Uterus (tissue), 4 donors: ENCODE results near the gene TMED6. TPM values are rescaled to one million over a fixed set of nuclear protein-coding genes. Genes with fewer than 3 reads are reported as not detected.

ENCODE experiments used
- DNase-seq, 2 donors: peaks; one replicate each; pipeline ENCODE4 v3.0.0-alpha.2; 2019 to 2020
- H3K27ac ChIP-seq, 2 donors: fragments of 200-600 bp; sonication (generic); 1 replicate in 1 of 2; 2 replicates in 1 of 2; pipeline ENCODE4 v1.5.1; 2016 to 2018
- H3K27me3 ChIP-seq, 2 donors: fragments of 200-600 bp; sonication (generic); one replicate each; pipeline ENCODE4 v1.5.1; 2018 to 2019; ENCODE audit warnings: control low read depth in 1 of 2
- H3K36me3 ChIP-seq, 2 donors: fragments of 200-600 bp; sonication (generic); one replicate each; pipeline ENCODE4 v1.5.1; 2019; ENCODE audit warnings: control low read depth in 1 of 2
- H3K4me1 ChIP-seq, 2 donors: fragments of 200-600 bp; sonication (generic); one replicate each; pipeline ENCODE4 v1.5.1; 2018 to 2019; ENCODE audit warnings: control low read depth in 1 of 2
- H3K4me3 ChIP-seq, 2 donors: fragments of 200-600 bp; sonication (generic); 1 replicate in 1 of 2; 2 replicates in 1 of 2; pipeline ENCODE4 v1.5.1; 2018 to 2019; ENCODE audit warnings: mild to moderate bottlenecking in 1 of 2
- H3K9me3 ChIP-seq, 2 donors: fragments of 200-600 bp; sonication (generic); one replicate each; pipeline ENCODE4 v1.5.1; 2019; ENCODE audit warnings: control low read depth in 1 of 2
- CTCF ChIP-seq, 4 experiments: fragments of 200-600 bp in 2 of 4; fragments of 450-650 bp in 2 of 4; sonication (generic) in 2 of 4; IDR thresholded peaks; one replicate each; pipeline ENCODE4 v1.5.1; 2016 to 2019; ENCODE audit warnings: antibody characterized with exemption in 4 of 4, mild to moderate bottlenecking in 2 of 4, moderate library complexity in 1 of 4
- POLR2A ChIP-seq, 2 donors: fragments of 450-650 bp; IDR thresholded peaks; one replicate each; pipeline ENCODE4 v1.6.1; 2016; ENCODE audit warnings: antibody characterized with exemption in 2 of 2, mild to moderate bottlenecking in 1 of 2, moderate library complexity in 1 of 2
- intact Hi-C: fragments of 100-400 bp; cut with DNase I; formaldehyde crosslinking; loops from one replicate; pipeline ENCODE4 v1.15.1; 2023; ENCODE audit warnings: low total_unique reads
- total RNA-seq, 4 donors: library from RNA; depleted of rRNA in 3 of 4; stranded (reverse); fragments of >200 nt in 3 of 4; gene quantifications; one replicate each; pipeline versions ENCODE4 v1.1.0 to v1.2.4, GENCODE V29; 2014 to 2023
- donor health status: DM: yes; HTN: yes; CAD: no.

TMED6 gene
- total RNA-seq, 4 donors from 2014 or later: 0.98 TPM; not detected in 3

- no peak overlapping the region for H3K27ac ChIP-seq
- no peaks in the 10 kb centered on the region for H3K4me1 ChIP-seq
- peaks cover 0 to 4% of the 10 kb centered on the region in 2 donors for H3K36me3 ChIP-seq
- no peak for TF ChIP-seq POLR2A (IDR thresholded peaks at IDR 0.05)
- TF ChIP-seq CTCF (IDR thresholded peaks at IDR 0.05): no peak
- intact Hi-C loops: no loop called here
- H3K4me3 ChIP-seq: no peak overlapping the region
- H3K9me3 ChIP-seq: no peaks in the 10 kb centered on the region
- no peaks in the 10 kb centered on the region for H3K27me3 ChIP-seq
- no peak for DNase-seq
Measured at GRCh38 chr16:69346683-69347082, 4.9 kb downstream of the TMED6 start.

- intact Hi-C loops: no loop called here
- TF ChIP-seq POLR2A (IDR thresholded peaks at IDR 0.05) (no peak), CTCF (IDR thresholded peaks at IDR 0.05) (no peak)
- Histone ChIP-seq H3K36me3 (peaks cover 0 to 4% of the 10 kb centered on the region in 2 donors), H3K4me3 (no peak overlapping the region), H3K4me1 (no peaks in the 10 kb centered on the region), H3K27me3 (no peaks in the 10 kb centered on the region), H3K9me3 (no peaks in the 10 kb centered on the region), H3K27ac (no peak overlapping the region)
- no peak for DNase-seq
Measured at GRCh38 chr16:69345923-69346322, 5.7 kb downstream of the TMED6 start.

GRCh38 chr16:69344171-69344570 lies 7.4 kb downstream of the TMED6 start:
- peaks cover 0 to 4% of the 10 kb centered on the region in 2 donors for H3K36me3 ChIP-seq
- no peaks in the 10 kb centered on the region for H3K9me3 ChIP-seq
- DNase-seq: no peak
- intact Hi-C loops: no loop called here
- no peaks in the 10 kb centered on the region for H3K4me1 ChIP-seq
- TF ChIP-seq CTCF (IDR thresholded peaks at IDR 0.05) (no peak), POLR2A (IDR thresholded peaks at IDR 0.05) (no peak)
- no peak overlapping the region for H3K4me3 ChIP-seq
- H3K27me3 ChIP-seq: no peaks in the 10 kb centered on the region
- no peak overlapping the region for H3K27ac ChIP-seq

- Histone ChIP-seq H3K27ac (peak overlapping the region; percentile 85 to 92), H3K4me1 (peaks cover 7 to 10% of the 10 kb centered on the region in 2 donors), H3K4me3 (peak overlapping the region; percentile 75 to 95), H3K36me3 (peaks cover 0 to 4% of the 10 kb centered on the region in 2 donors), H3K27me3 (no peaks in the 10 kb centered on the region), H3K9me3 (no peaks in the 10 kb centered on the region)
- intact Hi-C loops: no loop called here
- no peak for DNase-seq
- TF ChIP-seq POLR2A (IDR thresholded peaks at IDR 0.05) (no peak), CTCF (IDR thresholded peaks at IDR 0.05) (no peak)
Measured at GRCh38 chr16:69340095-69340644, 11.4 kb downstream of the TMED6 start.

- DNase-seq: peak; percentile 93 to 95
- TF ChIP-seq CTCF (IDR thresholded peaks at IDR 0.05) (peak; percentile 81 to 91 (median 86)), POLR2A (IDR thresholded peaks at IDR 0.05) (peak in 1 of 2 donors; percentile 60)
- no peaks in the 10 kb centered on the region for H3K27me3 ChIP-seq
- peaks cover 0 to 4% of the 10 kb centered on the region in 2 donors for H3K36me3 ChIP-seq
- intact Hi-C loops: no loop called here
- H3K4me1 ChIP-seq: peaks cover 7 to 10% of the 10 kb centered on the region in 2 donors
- H3K27ac ChIP-seq: peak within 1 kb of the TSS; percentile 85 to 92
- H3K9me3 ChIP-seq: no peaks in the 10 kb centered on the region
- peak within 1 kb of the TSS; percentile 75 to 95 for H3K4me3 ChIP-seq
Measured at GRCh38 chr16:69339289-69340094, 12.1 kb downstream of the TMED6 start, which contains the start of the genes COG8 and NIP7. Gene COG8 (minus strand): TSS chr16:69339564. CDS start chr16:69339552, 12 bp downstream. Gene NIP7 (plus strand): TSS chr16:69339772. CDS start chr16:69339830, 58 bp downstream.
